Measurements from ENCODE around the gene CTDSPL. TPM values are rescaled to one million over a fixed set of nuclear protein-coding genes. Genes with fewer than 3 reads are reported as not detected.

CTDSPL gene
- total RNA-seq, 1 donor from 2014 or later: 30.6 TPM

DNA sequence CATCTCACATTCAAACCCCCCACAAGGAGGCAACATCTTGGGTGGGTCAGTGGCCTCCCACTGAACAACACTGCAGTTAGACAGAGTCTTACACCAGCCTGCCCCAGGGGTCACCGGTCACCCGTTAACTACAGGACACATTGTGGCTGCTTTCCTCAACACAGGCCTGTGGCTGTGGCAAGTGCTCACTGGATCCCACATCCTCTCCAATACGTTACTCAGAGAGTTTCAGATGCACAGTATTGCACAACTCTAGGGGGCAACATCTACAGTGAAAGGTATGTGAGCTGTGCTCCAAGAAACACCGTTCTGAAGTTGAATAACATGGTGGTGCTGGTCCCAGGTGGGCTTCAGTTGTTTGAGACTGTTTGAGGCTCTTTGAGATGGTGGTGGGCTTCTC, 41.0 kb downstream of the CTDSPL start:
- H3K27me3 ChIP-seq (ENCODE audit: control insufficient read depth, insufficient read depth, low read length): no peaks in the 10 kb centered on the region
- no peak for DNase-seq (ENCODE audit: low read depth)
- no peak overlapping the region for H3K4me3 ChIP-seq (ENCODE audit: low read depth, low read length)
- no peaks in the 10 kb centered on the region for H3K36me3 ChIP-seq (ENCODE audit: control insufficient read depth, insufficient read depth, low read length)
- TF ChIP-seq, protein P1, sequence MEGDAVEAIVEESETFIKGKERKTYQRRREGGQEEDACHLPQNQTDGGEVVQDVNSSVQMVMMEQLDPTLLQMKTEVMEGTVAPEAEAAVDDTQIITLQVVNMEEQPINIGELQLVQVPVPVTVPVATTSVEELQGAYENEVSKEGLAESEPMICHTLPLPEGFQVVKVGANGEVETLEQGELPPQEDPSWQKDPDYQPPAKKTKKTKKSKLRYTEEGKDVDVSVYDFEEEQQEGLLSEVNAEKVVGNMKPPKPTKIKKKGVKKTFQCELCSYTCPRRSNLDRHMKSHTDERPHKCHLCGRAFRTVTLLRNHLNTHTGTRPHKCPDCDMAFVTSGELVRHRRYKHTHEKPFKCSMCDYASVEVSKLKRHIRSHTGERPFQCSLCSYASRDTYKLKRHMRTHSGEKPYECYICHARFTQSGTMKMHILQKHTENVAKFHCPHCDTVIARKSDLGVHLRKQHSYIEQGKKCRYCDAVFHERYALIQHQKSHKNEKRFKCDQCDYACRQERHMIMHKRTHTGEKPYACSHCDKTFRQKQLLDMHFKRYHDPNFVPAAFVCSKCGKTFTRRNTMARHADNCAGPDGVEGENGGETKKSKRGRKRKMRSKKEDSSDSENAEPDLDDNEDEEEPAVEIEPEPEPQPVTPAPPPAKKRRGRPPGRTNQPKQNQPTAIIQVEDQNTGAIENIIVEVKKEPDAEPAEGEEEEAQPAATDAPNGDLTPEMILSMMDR (IDR thresholded peaks at IDR 0.05; ENCODE audit: insufficient read depth, low read length, poor library complexity, severe bottlenecking): no peak

DNA sequence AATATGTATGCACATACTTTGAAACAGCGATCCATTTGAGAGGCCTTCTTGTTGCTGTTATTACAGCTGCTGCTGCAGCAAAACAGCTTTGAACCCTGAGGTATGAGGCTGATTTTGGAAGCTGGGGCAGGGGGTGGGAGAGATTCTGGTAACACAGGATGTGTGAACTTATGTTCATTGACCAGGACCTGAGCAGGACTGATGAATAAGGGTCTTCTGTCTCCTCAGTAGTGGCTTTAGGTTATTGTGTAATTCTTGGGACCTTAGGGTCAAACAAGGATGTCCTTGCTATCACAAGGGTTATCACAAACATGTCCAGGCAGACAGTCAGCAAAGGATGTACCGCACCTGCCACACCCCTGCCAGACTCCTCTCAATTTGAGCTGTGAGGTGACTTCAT, 41.6 kb downstream of the CTDSPL start:
- TF ChIP-seq, protein P1 (IDR thresholded peaks at IDR 0.05; ENCODE audit: insufficient read depth, low read length, poor library complexity, severe bottlenecking): no peak
- DNase-seq (ENCODE audit: low read depth): no peak
- no peaks in the 10 kb centered on the region for H3K27me3 ChIP-seq (ENCODE audit: control insufficient read depth, insufficient read depth, low read length)
- H3K4me3 ChIP-seq (ENCODE audit: low read depth, low read length): no peak overlapping the region
- no peaks in the 10 kb centered on the region for H3K36me3 ChIP-seq (ENCODE audit: control insufficient read depth, insufficient read depth, low read length)

DNA sequence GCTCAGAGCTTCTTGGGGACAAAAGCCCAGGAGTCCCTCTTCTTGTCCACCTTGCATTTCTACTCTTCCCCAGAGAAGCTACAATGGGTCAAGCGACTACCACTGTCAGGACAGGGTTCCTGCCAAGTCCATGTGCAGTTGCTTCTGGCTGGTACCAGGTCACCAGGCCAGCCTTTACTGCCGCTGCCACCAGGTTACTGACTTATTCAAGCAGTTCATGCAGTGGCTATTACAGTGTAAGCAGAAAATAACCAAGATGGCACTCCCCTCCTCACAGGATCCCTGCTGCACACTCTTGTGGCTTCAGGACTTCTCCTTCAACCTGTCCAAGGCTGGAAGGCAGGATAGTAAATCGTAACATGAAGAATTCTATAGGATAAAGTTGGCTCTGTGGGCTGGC, 42.1 kb downstream of the CTDSPL start:
- Histone ChIP-seq H3K36me3 (ENCODE audit: control insufficient read depth, insufficient read depth, low read length) (no peaks in the 10 kb centered on the region), H3K27me3 (ENCODE audit: control insufficient read depth, insufficient read depth, low read length) (no peaks in the 10 kb centered on the region), H3K4me3 (ENCODE audit: low read depth, low read length) (no peak overlapping the region)
- no peak for DNase-seq (ENCODE audit: low read depth)
- TF ChIP-seq, protein P1 (IDR thresholded peaks at IDR 0.05; ENCODE audit: insufficient read depth, low read length, poor library complexity, severe bottlenecking): no peak

DNA sequence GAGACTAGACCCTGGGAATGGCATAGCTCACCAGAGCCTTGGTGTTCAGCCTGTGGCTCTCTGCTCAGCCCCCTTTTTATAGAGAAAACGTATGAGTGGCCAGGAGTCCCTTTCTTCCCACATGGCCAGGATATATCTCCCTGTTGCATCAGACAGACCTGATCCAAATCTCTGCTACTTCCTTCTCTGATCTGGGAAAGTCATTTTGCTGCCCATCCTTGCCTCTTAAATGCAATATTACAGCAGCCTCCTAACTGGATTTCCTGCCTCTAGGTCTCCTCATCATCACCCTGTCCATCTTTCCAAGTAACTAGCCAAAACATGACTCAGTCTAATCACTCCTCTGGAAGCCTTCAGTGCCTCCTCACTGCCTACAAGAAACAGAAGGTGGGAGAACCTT, 42.9 kb downstream of the CTDSPL start:
- H3K27me3 ChIP-seq (ENCODE audit: control insufficient read depth, insufficient read depth, low read length): no peaks in the 10 kb centered on the region
- DNase-seq (ENCODE audit: low read depth): no peak

DNA sequence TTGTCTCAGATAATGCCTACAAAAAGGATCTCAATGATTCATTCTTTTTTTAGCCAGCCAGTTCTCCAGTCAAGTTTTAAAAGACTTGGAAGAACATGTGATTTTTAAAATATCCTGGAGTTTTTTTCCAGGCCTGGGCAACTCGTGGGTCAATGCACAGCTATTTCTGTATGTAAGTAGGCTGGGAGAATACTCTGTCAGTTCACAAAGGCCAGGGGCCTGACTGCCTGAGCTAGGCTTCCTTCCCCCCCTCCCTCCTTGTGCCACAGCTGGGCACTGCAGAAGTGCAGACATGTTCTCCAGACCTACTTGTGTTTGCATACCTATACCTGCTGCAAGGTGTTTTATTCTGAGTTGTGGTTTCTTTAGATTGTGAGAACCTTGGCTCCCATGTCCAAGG, 43.7 kb downstream of the CTDSPL start:
- H3K4me3 ChIP-seq (ENCODE audit: low read depth, low read length): no peak overlapping the region
- no peak for DNase-seq (ENCODE audit: low read depth)

More for the DNA sequence above, 42.9 kb downstream of the CTDSPL start:
- Histone ChIP-seq H3K36me3 (ENCODE audit: control insufficient read depth, insufficient read depth, low read length) (no peaks in the 10 kb centered on the region), H3K4me3 (ENCODE audit: low read depth, low read length) (no peak overlapping the region)
- TF ChIP-seq, protein P1 (IDR thresholded peaks at IDR 0.05; ENCODE audit: insufficient read depth, low read length, poor library complexity, severe bottlenecking): no peak

More for the DNA sequence above, 43.7 kb downstream of the CTDSPL start:
- Histone ChIP-seq H3K36me3 (ENCODE audit: control insufficient read depth, insufficient read depth, low read length) (no peaks in the 10 kb centered on the region), H3K27me3 (ENCODE audit: control insufficient read depth, insufficient read depth, low read length) (no peaks in the 10 kb centered on the region)
- TF ChIP-seq, protein P1 (IDR thresholded peaks at IDR 0.05; ENCODE audit: insufficient read depth, low read length, poor library complexity, severe bottlenecking): no peak
